Measurements from ENCODE around the gene HIGD1A.
A peak's percentile ranks its signal among the peaks of the same experiment; 100 is the strongest.

Gene HIGD1A

GRCh38 chr3:42796332-42796885 is 7.9 kb downstream of the HIGD1A start:
- DNase-seq: no peak

GRCh38 chr3:42795621-42796181 is 8.6 kb downstream of the HIGD1A start:
- no peak for DNase-seq

- no peak for DNase-seq
Measured at GRCh38 chr3:42790714-42791229, 13.5 kb downstream of the HIGD1A start.

GRCh38 chr3:42786631-42787030 is 17.7 kb downstream of the HIGD1A start:
- DNase-seq: no peak

DNA sequence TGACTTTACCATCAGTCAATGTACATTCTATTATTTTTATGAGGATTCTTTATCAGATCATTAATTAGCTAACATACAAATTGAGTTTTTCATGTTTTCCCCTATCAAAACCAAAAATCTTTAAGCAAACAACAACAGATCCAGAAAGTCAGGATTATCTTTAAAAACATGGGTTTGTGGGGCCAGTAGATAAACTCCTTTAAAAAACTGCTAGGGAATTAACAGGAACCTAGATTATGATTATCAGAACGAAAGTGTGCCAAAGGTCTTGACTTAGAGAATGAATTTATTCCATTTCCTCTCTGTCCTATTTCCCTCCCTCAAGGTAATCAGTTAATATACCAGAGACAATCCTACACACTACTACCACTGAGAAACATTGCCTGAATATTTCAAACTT is 18.1 kb downstream of the HIGD1A start:
- no peak for DNase-seq

GRCh38 chr3:42780892-42781700 is 23.2 kb downstream of the HIGD1A start:
- DNase-seq: peak; percentile 77

DNA sequence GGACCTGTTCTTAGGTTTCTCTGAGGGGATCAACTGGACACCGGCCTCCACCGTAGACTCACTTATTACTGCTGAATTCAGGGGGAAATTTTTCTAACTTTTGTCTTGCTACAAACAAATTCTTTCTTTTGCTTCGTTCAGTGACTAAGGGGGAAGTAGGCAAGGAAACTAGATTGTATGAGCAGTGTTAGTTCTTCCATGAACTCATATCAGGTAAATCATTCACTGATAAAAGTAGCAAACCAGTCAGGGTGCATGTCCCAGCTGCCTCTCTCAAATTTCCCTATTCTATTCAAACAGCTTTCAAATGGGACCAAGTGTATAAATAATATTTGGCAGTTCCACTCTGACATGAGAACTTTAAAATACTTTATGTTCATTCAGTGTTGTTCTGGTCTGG is 23.9 kb downstream of the HIGD1A start:
- no peak for DNase-seq

- no peak for DNase-seq
Measured at GRCh38 chr3:42778644-42779043, 25.6 kb downstream of the HIGD1A start.

DNA sequence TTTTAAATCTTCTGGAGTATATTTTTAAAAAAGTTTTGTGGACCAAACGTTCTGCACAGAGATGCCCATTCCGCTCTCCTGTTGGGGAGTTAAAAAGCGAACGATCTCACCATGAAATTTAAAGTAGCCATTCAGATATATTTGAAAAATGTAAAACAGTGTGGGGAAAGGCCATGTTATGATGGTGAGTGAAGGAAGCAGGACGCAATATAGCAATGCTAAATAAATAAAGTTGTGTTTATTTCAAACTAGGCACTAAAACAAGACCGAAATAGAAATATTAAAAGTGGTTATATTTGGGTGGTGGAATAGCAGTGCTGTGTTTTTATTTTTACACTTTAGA is 30.9 kb downstream of the HIGD1A start:
- DNase-seq: no peak

- peak; percentile 90 for DNase-seq
Measured at GRCh38 chr3:42772670-42773408, 31.5 kb downstream of the HIGD1A start, which contains the start of gene CCDC13. CCDC13 (minus strand) TSS chr3:42773253; CDS start chr3:42758345, 14,908 bp downstream.

GRCh38 chr3:42771271-42771670 is 33.0 kb downstream of the HIGD1A start:
- DNase-seq: no peak

- DNase-seq: no peak
Measured at GRCh38 chr3:42769477-42770131, 34.7 kb downstream of the HIGD1A start.

DNA sequence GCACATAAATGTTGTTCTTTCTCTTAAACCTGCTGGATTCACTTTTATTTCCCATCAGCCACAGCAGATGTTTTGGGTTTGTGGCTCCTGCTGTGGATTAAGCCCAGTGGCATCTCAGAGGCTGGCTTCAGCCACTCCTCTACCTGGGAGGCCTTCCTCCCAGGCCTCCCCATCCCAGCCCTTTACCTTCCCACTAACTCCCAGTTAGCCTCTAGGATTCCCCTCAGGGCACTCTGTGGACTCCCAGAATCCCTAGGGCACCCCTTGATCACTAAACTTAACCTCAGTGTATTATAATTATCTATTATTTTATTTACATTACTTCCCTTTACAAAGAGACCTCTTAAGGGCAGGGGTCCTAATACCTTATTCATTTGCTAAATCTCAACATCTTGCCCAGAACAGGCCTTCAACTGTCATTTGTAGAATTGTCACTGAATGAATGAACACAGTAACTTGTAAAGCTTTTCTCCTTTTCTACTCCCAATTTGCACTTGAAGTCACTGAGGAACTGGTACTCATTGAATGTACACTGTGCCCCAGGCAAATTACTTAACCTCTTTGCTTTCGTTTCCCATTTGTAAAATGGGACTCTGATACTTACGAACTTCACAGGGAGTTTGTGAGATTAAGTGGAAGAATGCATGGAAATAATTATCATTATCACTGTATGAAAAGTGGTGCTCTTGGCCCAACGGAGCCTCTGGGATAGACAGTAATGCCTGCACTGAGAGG is 39.6 kb downstream of the HIGD1A start:
- DNase-seq: no peak

DNA sequence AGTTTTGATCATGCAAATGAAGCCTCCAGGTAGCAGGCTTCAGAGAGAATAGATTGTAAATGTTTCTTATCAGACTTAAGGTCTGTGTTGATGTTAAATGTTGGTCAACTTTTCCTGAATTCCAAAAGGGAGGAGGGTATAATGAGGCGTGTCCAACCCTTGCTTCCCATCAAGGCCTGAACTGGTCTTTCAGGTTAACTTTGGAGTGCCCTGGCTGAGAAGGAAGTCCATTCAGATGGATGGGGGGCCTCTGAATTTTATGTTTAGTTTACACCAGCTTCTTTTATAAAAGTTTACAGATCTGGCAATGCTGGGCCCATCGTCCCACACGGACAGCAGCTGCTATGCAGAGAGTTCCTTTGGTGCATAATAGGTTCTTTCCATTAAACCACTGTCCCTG is 40.2 kb downstream of the HIGD1A start:
- DNase-seq: no peak

DNA sequence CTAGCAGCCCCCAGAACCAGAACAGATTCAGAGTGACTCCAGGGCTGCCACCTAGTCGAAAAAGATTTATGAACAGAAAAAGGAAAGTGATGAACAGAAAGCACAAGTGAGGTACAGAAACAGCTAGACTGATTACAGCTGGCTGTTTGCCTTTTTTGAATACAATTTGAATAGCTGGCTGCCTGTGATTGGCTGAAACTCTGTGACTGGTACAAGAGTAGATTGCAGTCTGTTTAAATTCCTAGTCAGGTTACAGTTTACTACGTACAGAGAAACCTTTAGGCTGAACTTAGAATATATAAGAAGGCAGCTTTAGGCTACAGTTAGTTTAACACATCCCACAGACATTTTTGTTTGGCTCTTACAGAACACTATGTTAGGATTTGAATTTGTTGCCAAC is 41.3 kb downstream of the HIGD1A start:
- no peak for DNase-seq

DNA sequence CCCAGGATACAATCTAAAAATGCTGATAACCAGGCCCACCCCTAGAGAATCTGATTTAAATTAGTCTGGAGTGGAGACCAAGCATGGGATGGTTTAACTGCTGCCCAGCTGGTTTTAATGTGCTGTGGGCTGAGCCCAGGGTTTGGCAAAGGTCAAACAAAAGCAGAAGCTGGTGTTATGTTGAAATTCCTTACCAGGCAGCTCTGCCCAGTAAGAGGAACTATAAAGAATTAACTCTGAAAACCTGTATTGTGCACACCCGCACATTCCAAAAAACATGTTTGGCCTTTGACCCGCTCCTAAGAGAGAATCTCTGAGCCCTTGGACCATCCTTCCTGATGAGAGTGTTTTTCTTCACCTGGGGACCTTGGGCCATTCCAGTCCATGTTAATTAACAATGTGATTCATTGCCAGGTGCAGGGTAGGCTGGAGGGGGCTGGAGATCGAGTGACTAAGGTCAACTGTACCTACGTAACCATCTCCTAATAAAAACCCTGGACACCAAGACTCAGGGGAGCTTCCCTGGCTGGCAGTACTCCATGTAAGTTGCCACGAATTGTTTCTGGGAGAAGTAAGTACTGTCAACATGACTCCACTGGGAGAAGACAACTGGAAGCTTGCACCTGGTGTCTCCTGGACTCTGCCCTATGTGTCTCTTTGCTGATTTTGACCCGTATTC is 42.1 kb downstream of the HIGD1A start:
- no peak for DNase-seq

GRCh38 chr3:42758126-42758525 is 46.2 kb downstream of the HIGD1A start:
- DNase-seq: no peak

DNA sequence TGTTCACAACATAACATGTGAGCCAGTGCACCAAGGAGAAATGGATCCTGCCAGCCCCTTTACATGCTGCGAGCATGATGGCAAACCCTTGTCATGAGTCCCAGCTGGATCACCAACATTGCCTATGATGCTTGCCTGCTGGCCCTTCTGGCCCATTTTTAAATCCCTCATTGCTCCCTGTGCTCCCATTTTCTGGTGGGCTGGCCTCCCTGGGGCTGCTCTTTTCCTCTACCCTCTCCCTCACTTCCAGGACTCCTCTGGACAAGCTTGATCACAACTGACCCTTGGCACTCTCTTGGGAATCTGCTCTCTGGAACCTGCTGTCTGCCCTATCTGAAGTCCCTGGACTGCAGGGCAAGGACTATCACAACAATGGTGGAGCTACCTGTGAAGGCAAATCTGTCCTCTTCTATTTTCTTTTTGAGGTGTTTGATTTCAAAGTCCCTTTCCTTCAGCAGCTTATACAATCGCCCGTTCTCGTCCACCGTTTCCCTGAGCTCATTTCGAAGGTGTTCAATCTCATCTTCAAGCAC is 47.5 kb downstream of the HIGD1A start:
- DNase-seq: no peak

DNA sequence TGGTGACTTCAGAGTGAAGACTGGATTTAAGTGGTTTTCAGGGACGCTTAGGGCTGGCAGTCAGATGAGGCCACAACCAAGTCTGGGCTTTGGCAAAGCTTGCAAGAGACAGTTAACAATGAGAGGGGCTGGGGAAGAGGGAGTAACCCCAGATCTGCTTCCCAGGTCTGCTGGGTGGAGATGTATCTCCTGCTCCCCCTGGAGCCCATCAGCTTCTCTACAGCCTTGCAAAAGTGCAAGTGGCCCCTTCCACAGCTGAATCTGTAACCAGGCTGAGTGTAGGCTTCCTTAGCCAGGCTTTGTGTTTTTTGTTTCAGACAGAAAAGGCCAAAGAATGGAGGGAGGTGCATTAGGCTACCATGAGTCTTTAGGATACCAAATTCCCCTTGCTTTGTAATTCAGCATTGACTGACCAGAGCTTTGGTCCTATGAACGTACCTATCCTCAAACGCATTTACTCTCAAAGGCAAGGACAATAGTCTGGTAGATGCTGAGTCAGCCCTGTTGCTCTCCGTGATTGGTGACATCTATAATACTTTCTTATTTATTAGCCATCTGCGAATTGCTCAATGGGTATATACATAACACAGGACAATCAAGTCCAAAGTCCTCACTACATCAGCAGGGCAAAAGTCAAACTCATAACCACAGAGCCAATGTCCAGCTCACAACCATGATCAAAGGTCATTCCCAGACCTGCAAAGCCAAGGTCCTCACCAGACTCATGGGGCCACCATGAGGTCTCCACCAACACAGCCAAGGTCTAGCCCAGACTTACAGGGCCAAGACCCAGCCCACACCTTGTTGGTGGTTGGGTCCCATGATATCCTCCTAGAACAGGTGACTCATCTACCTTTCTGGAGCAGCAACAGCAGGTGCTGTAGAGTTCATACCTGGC is 48.4 kb downstream of the HIGD1A start:
- peak; percentile 32 for DNase-seq

DNA sequence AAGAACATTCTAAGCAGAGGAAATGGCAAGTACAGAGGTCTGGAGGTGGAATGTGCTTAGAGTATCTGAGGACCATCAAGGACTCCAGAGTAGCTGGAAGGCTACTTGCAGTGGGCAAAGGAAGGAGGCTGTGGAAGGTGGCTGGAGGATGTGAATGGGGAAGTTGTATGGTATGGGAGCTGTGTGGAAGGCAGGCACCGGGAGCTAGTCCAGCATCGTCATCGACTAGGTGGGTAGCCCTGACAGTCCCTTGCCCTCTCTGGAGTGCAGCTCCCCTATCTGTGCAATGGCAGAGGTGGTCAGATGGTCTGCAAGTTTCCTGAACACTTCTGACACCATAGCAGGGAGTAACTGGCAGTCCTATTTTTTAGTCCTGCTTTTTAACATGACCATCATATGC is 50.5 kb downstream of the HIGD1A start:
- DNase-seq: no peak

All from CD4-positive, alpha-beta T cell treated with Interleukin-10 for 1 hour (primary cell).